ENCODE measurements around the gene NCAPG. TPM values are rescaled to one million over a fixed set of nuclear protein-coding genes. Genes with fewer than 3 reads are reported as not detected.

NCAPG gene
- polyA plus RNA-seq, 1 donor from 2014 or later, result 3.1 TPM

- Histone ChIP-seq H3K4me3 (ENCODE audit: low read length) (no peak overlapping the region), H3K9me2 (ENCODE audit: insufficient read depth, low read length) (no peaks in the 10 kb centered on the region), H3K36me3 (ENCODE audit: insufficient read depth, low read length) (no peaks in the 10 kb centered on the region), H3K27ac (ENCODE audit: low read length) (no peak overlapping the region), H3K9ac (ENCODE audit: low read length) (no peak overlapping the region), H3K27me3 (ENCODE audit: insufficient read depth, low read depth, low read length) (no peaks in the 10 kb centered on the region), H2AFZ (ENCODE audit: low read depth, low read length) (no peak overlapping the region), H3K4me2 (ENCODE audit: low read length) (no peak overlapping the region), H3K9me3 (ENCODE audit: low read length) (no peaks in the 10 kb centered on the region), H3K79me2 (replicated peaks; ENCODE audit: insufficient read depth, low read length) (no peaks in the 10 kb centered on the region), H4K20me1 (ENCODE audit: insufficient read depth) (no peaks in the 10 kb centered on the region), H3F3A (ENCODE audit: insufficient read depth, low read length, poor library complexity, severe bottlenecking) (no peaks in the 10 kb centered on the region)
- TF ChIP-seq EP300 (conservative IDR thresholded peaks at IDR 0.05; ENCODE audit: poor library complexity, severe bottlenecking) (no peak), MXI1 (conservative IDR thresholded peaks at IDR 0.05; ENCODE audit: poor library complexity, severe bottlenecking) (no peak), CTCF (IDR thresholded peaks at IDR 0.05; ENCODE audit: poor library complexity, severe bottlenecking) (no peak), REST (IDR thresholded peaks at IDR 0.05; ENCODE audit: borderline replicate concordance) (no peak), POLR2AphosphoS5 (IDR thresholded peaks at IDR 0.05) (no peak), EZH2 (IDR thresholded peaks at IDR 0.05; ENCODE audit: borderline replicate concordance, insufficient read depth, low read length, poor library complexity, severe bottlenecking) (no peak), TAF1 (IDR thresholded peaks at IDR 0.05; ENCODE audit: low read depth) (no peak), RAD21 (conservative IDR thresholded peaks at IDR 0.05) (no peak), SMC3 (conservative IDR thresholded peaks at IDR 0.05; ENCODE audit: poor library complexity) (no peak)
These were observed 46.8 kb upstream of the NCAPG start for GRCh38 chr4:17763931-17764330.

- H3K36me3 ChIP-seq (ENCODE audit: insufficient read depth, low read length), result no peaks in the 10 kb centered on the region
- H3K9me3 ChIP-seq (ENCODE audit: low read length), result no peaks in the 10 kb centered on the region
- no peaks in the 10 kb centered on the region for H4K20me1 ChIP-seq (ENCODE audit: insufficient read depth)
- no peak overlapping the region for H2AFZ ChIP-seq (ENCODE audit: low read depth, low read length)
- no peak for TF ChIP-seq EZH2 (IDR thresholded peaks at IDR 0.05; ENCODE audit: borderline replicate concordance, insufficient read depth, low read length, poor library complexity, severe bottlenecking)
- TF ChIP-seq CTCF (IDR thresholded peaks at IDR 0.05; ENCODE audit: poor library complexity, severe bottlenecking), result no peak
- no peak for TF ChIP-seq POLR2AphosphoS5 (IDR thresholded peaks at IDR 0.05)
- no peak for TF ChIP-seq RAD21 (conservative IDR thresholded peaks at IDR 0.05)
- no peak for TF ChIP-seq SMC3 (conservative IDR thresholded peaks at IDR 0.05; ENCODE audit: poor library complexity)
- TF ChIP-seq MXI1 (conservative IDR thresholded peaks at IDR 0.05; ENCODE audit: poor library complexity, severe bottlenecking), result no peak
- TF ChIP-seq TAF1 (IDR thresholded peaks at IDR 0.05; ENCODE audit: low read depth), result no peak
- TF ChIP-seq REST (IDR thresholded peaks at IDR 0.05; ENCODE audit: borderline replicate concordance), result no peak
- no peak for TF ChIP-seq EP300 (conservative IDR thresholded peaks at IDR 0.05; ENCODE audit: poor library complexity, severe bottlenecking)
- H3K9me2 ChIP-seq (ENCODE audit: insufficient read depth, low read length), result no peaks in the 10 kb centered on the region
- no peaks in the 10 kb centered on the region for H3K79me2 ChIP-seq (replicated peaks; ENCODE audit: insufficient read depth, low read length)
- H3K4me2 ChIP-seq (ENCODE audit: low read length), result no peak overlapping the region
- H3K27ac ChIP-seq (ENCODE audit: low read length), result no peak overlapping the region
- H3K9ac ChIP-seq (ENCODE audit: low read length), result no peak overlapping the region
- no peaks in the 10 kb centered on the region for H3F3A ChIP-seq (ENCODE audit: insufficient read depth, low read length, poor library complexity, severe bottlenecking)
- H3K27me3 ChIP-seq (ENCODE audit: insufficient read depth, low read depth, low read length), result no peaks in the 10 kb centered on the region
- no peak overlapping the region for H3K4me3 ChIP-seq (ENCODE audit: low read length)
These were observed 45.1 kb upstream of the NCAPG start for GRCh38 chr4:17765514-17766286.

All from neural cell (in vitro differentiated cells).